ENCODE measurements around the gene DGKA. TPM values are rescaled to one million over a fixed set of nuclear protein-coding genes. Genes with fewer than 3 reads are reported as not detected.
"Not testable (repeated sequence)": the region's sequence is repeated elsewhere in the genome, so short reads cannot be mapped to it uniquely, and the experiment has no call there.

The DGKA gene
- polyA plus RNA-seq, 3 donors, result 16.9 to 21.4 (median 17.4) TPM

GRCh38 chr12:55955800-55956508, 25.0 kb downstream of the DGKA start:
- no peak overlapping the region for H3K27ac ChIP-seq (ENCODE audit: low read depth, low read length)
- WGBS, 3 donors, result 86 to 90% (median 89%) methylated on average over 6 of the region's 6 CpGs

- H3K27ac ChIP-seq (ENCODE audit: low read depth, low read length), result no peak overlapping the region
- WGBS, 3 donors, result 35 to 87% (median 84%) methylated on average over 5 of the region's 5 CpGs
Observed at GRCh38 chr12:55957106-55957859, 26.3 kb downstream of the DGKA start.

GRCh38 chr12:55963760-55964159, 32.8 kb downstream of the DGKA start:
- H3K27ac ChIP-seq (ENCODE audit: low read depth, low read length), result no peak overlapping the region
- 85 to 91% (median 85%) methylated on average over 2 of the region's 2 CpGs for WGBS, 3 donors

GRCh38 chr12:55965240-55965639, 34.3 kb downstream of the DGKA start:
- WGBS, 3 donors, result 74 to 80% (median 76%) methylated on average over 5 of the region's 5 CpGs
- H3K27ac ChIP-seq (ENCODE audit: low read depth, low read length), result no peak overlapping the region

- no peak within 1 kb of the TSS for H3K27ac ChIP-seq (ENCODE audit: low read depth, low read length)
- WGBS, 3 donors, result 2 to 13% (median 7%) methylated on average over 4 of the region's 4 CpGs
Observed at GRCh38 chr12:55965941-55966407, 35.0 kb downstream of the DGKA start, which contains the start of gene PMEL. Gene PMEL, minus strand, starts transcription at chr12:55966042. Its CDS starts 31 bp downstream, at chr12:55966011.

GRCh38 chr12:55966408-55967281, 35.7 kb downstream of the DGKA start, which contains the start of gene CDK2:
Gene CDK2, plus strand, starts transcription at chr12:55966830. Its CDS starts 179 bp downstream, at chr12:55967009.
- H3K27ac ChIP-seq (ENCODE audit: low read depth, low read length), result no peak within 1 kb of the TSS
- WGBS, 3 donors, result 0 to 1% (median 0%) methylated on average over 45 of the region's 45 CpGs

GRCh38 chr12:55969356-55969755, 38.4 kb downstream of the DGKA start:
- WGBS, 3 donors, result 89 to 90% (median 89%) methylated on average over 4 of the region's 4 CpGs
- H3K27ac ChIP-seq (ENCODE audit: low read depth, low read length), result no peak overlapping the region

GRCh38 chr12:55970775-55971174, 39.8 kb downstream of the DGKA start:
- WGBS, 3 donors, result 80 to 94% (median 85%) methylated on average over 7 of the region's 7 CpGs
- no peak overlapping the region for H3K27ac ChIP-seq (ENCODE audit: low read depth, low read length)

- 58 to 66% (median 59%) methylated on average over 3 of the region's 3 CpGs for WGBS, 3 donors
- H3K27ac ChIP-seq (ENCODE audit: low read depth, low read length), result no peak overlapping the region
Observed at GRCh38 chr12:55972042-55972441, 41.1 kb downstream of the DGKA start.

- 20 to 38% (median 27%) methylated on average over 1 of the region's 1 CpG for WGBS, 3 donors
Observed at GRCh38 chr12:55972456-55972855, 41.5 kb downstream of the DGKA start.

GRCh38 chr12:55972911-55973598, 42.1 kb downstream of the DGKA start:
- no peak overlapping the region for H3K27ac ChIP-seq (ENCODE audit: low read depth, low read length)
- 0 to 1% (median 1%) methylated on average over 18 of the region's 18 CpGs for WGBS, 3 donors

More at GRCh38 chr12:55972456-55972855, 41.5 kb downstream of the DGKA start:
- no peak overlapping the region for H3K27ac ChIP-seq (ENCODE audit: low read depth, low read length)

GRCh38 chr12:55973599-55974307, 42.8 kb downstream of the DGKA start, which contains the start of gene RAB5B:
Gene RAB5B, plus strand, starts transcription at chr12:55974078. Its CDS starts 12,883 bp downstream, at chr12:55986961.
- H3K27ac ChIP-seq (ENCODE audit: low read depth, low read length), result peak within 1 kb of the TSS; percentile 67
- 0 to 1% (median 1%) methylated on average over 34 to 39 of the region's 39 CpGs for WGBS, 3 donors

GRCh38 chr12:55974308-55974730, 43.4 kb downstream of the DGKA start:
- peak overlapping the region; percentile 67 for H3K27ac ChIP-seq (ENCODE audit: low read depth, low read length)
- WGBS, 3 donors, result 1% methylated on average over 15 of the region's 15 CpGs

- 62 to 93% (median 85%) methylated on average over 7 of the region's 7 CpGs for WGBS, 3 donors
- H3K27ac ChIP-seq (ENCODE audit: low read depth, low read length), result no peak overlapping the region
Observed at GRCh38 chr12:55978393-55978792, 47.4 kb downstream of the DGKA start.

- no peak overlapping the region for H3K27ac ChIP-seq (ENCODE audit: low read depth, low read length)
- 70 to 74% (median 72%) methylated on average over 3 of the region's 3 CpGs for WGBS, 3 donors
Observed at GRCh38 chr12:55979069-55979468, 48.1 kb downstream of the DGKA start.

- H3K27ac ChIP-seq (ENCODE audit: low read depth, low read length), result not testable (repeated sequence)
- 66 to 77% (median 72%) methylated on average over 5 of the region's 5 CpGs for WGBS, 3 donors
Observed at GRCh38 chr12:55981882-55982281, 50.9 kb downstream of the DGKA start.

- 56 to 82% (median 58%) methylated on average over 3 of the region's 3 CpGs for WGBS, 3 donors
- no peak overlapping the region for H3K27ac ChIP-seq (ENCODE audit: low read depth, low read length)
Observed at GRCh38 chr12:55982319-55982936, 51.5 kb downstream of the DGKA start.
